RWPE2 (cell line): ENCODE measurements around the gene FGF6.

Experiments
- ATAC-seq: fragments of 200-7000 bp; cut with Tn5 transposase; 3 replicates; pipeline ENCODE4 v1.9.1; 2021; ENCODE audit warnings: low read depth
- DNase-seq: peaks from one replicate; pipeline ENCODE4 v3.0.0-alpha.2; 2020; ENCODE audit warnings: low spot score
- H3K27ac ChIP-seq: fragments of 450-650 bp; 2 replicates; pipeline ENCODE4 v1.5.1; 2017; ENCODE audit warnings: mild to moderate bottlenecking; ENCODE audit not compliant: poor library complexity, severe bottlenecking
- H3K27me3 ChIP-seq: fragments of 250-450 bp; sonication (Bioruptor Pico); 2 replicates; pipeline ENCODE4 v1.5.1; 2021; ENCODE audit warnings: mild to moderate bottlenecking, moderate library complexity; ENCODE audit not compliant: insufficient read depth, poor library complexity, severe bottlenecking
- H3K36me3 ChIP-seq: fragments of 250-450 bp; sonication (Bioruptor Pico); 2 replicates; pipeline ENCODE4 v1.5.1; 2020; ENCODE audit warnings: low read depth, mild to moderate bottlenecking, moderate library complexity
- H3K4me1 ChIP-seq: fragments of 250-450 bp; sonication (Bioruptor Pico); 2 replicates; pipeline ENCODE4 v1.5.1; 2021; ENCODE audit warnings: mild to moderate bottlenecking, moderate library complexity; ENCODE audit not compliant: insufficient read depth, poor library complexity, severe bottlenecking
- H3K4me3 ChIP-seq: fragments of 250-450 bp; sonication (Bioruptor Pico); 2 replicates; pipeline ENCODE4 v1.5.1; 2021; ENCODE audit warnings: mild to moderate bottlenecking, moderate library complexity; ENCODE audit not compliant: severe bottlenecking
- H3K9me3 ChIP-seq: fragments of 250-450 bp; sonication (Bioruptor Pico); 2 replicates; pipeline ENCODE4 v1.5.1; 2021; ENCODE audit warnings: mild to moderate bottlenecking, moderate library complexity; ENCODE audit not compliant: severe bottlenecking
- TF ChIP-seq, protein P1 (sequence below): fragments of 450-650 bp; IDR thresholded peaks from one replicate; pipeline ENCODE4 v1.5.1; 2017; ENCODE audit warnings: mild to moderate bottlenecking, moderate library complexity; ENCODE audit not compliant: poor library complexity, severe bottlenecking

The FGF6 gene

DNA sequence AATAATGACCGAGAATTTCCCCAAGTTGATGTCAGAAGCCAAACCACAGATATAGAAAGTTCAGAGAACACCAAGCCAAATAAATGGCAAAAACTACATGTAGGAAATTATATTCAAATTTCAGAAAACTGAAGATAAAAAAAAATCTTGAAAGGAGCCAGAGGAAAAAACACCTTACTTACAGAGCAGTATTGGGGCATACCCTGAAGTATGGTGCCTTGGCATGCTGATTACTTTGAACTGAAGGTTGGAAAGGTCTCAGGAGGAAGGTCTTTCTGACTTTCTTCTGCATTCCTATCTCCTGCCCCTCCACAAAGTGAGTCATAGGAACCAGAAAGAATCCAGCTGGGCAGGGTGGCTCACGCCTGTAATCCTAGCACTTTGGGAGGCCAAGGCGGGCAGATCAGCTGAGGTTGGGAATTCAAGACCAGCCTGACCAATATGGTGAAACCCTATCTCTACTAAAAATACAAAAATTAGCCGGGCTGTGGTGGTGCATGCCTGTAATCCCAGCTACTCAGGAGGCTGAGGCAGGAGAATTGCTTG is 8.8 kb upstream of the FGF6 start:
- TF ChIP-seq, protein P1, sequence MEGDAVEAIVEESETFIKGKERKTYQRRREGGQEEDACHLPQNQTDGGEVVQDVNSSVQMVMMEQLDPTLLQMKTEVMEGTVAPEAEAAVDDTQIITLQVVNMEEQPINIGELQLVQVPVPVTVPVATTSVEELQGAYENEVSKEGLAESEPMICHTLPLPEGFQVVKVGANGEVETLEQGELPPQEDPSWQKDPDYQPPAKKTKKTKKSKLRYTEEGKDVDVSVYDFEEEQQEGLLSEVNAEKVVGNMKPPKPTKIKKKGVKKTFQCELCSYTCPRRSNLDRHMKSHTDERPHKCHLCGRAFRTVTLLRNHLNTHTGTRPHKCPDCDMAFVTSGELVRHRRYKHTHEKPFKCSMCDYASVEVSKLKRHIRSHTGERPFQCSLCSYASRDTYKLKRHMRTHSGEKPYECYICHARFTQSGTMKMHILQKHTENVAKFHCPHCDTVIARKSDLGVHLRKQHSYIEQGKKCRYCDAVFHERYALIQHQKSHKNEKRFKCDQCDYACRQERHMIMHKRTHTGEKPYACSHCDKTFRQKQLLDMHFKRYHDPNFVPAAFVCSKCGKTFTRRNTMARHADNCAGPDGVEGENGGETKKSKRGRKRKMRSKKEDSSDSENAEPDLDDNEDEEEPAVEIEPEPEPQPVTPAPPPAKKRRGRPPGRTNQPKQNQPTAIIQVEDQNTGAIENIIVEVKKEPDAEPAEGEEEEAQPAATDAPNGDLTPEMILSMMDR: no peak
- ATAC-seq: no peak
- H3K9me3 ChIP-seq: no peaks in the 10 kb centered on the region
- no peaks in the 10 kb centered on the region for H3K4me1 ChIP-seq
- no peak overlapping the region for H3K27ac ChIP-seq
- DNase-seq: no peak
- no peaks in the 10 kb centered on the region for H3K36me3 ChIP-seq
- no peak overlapping the region for H3K4me3 ChIP-seq
- no peaks in the 10 kb centered on the region for H3K27me3 ChIP-seq

DNA sequence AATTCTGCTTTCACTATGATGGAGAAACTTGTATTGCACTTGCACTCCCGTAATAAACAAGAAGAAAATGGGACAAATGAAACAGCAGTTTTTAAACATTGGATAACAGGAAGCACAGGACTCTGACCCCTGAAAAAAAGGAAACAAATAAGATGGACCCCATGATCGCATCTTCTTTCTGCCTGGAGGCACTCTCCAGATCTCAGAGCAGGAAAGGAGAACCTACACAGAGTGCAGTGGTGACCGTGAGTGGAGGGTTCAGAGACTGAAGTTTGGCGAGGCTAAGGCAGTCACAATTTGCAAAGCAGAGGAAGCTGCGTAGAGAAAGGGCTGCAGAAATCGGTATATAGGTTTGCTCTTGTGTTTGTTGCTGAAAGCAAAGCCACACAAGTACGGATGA is 6.1 kb upstream of the FGF6 start:
- Histone ChIP-seq H3K9me3 (no peaks in the 10 kb centered on the region), H3K4me3 (no peak overlapping the region), H3K36me3 (no peaks in the 10 kb centered on the region), H3K4me1 (no peaks in the 10 kb centered on the region), H3K27me3 (no peaks in the 10 kb centered on the region), H3K27ac (no peak overlapping the region)
- ATAC-seq (no peak), DNase-seq (no peak)
- TF ChIP-seq, protein P1: no peak

DNA sequence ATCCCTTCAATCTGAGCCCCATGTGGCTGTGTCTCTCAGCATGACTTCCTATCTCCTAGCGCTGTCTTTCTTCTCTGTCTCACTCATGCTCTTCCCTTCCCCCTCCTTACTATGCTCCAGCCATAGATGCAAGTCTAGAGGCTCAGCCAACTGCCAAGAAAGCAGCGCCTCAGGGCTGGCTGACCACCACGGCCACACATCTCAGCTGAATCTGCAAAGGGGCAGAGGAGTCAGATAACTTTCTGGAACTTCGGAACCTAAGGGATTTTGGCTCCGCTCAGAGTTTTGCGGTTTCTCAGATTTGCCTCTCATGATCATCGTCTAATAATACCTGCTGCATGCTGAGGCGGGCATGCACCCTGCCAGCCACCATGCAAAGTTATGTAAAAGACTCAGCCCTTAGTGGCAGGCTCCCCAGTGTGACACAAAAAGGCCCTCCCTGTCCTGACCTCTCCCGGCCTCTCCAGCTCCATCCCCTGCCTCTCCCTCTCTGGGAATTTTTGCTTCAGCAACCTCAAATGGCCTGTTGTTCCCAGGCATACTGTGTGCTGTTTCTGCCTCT is 5.0 kb upstream of the FGF6 start:
- Histone ChIP-seq H3K4me1 (no peaks in the 10 kb centered on the region), H3K27ac (no peak overlapping the region), H3K4me3 (no peak overlapping the region), H3K9me3 (no peaks in the 10 kb centered on the region), H3K27me3 (no peaks in the 10 kb centered on the region), H3K36me3 (no peaks in the 10 kb centered on the region)
- no peak for ATAC-seq
- TF ChIP-seq, protein P1: no peak
- DNase-seq: no peak

DNA sequence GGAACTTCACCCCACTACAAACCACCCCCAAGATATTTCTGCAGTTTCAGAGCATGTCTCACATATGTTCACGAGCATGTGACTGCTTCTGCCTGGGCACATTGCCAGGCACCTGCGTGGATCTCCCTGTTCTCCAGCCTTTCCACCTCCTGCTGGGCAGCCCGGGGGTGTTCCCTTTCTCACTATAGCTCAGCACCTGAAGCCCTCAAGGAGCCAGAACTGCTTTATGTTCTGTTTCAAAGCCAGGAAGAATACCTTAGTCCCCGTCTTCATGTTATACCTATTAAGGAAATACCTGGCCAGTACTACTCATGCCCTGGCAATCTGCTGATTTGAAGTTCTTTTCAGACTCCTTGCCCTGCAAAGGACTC is 4.2 kb upstream of the FGF6 start:
- TF ChIP-seq, protein P1: no peak
- Histone ChIP-seq H3K4me3 (no peak overlapping the region), H3K9me3 (no peaks in the 10 kb centered on the region), H3K27me3 (no peaks in the 10 kb centered on the region), H3K36me3 (no peaks in the 10 kb centered on the region), H3K27ac (no peak overlapping the region), H3K4me1 (no peaks in the 10 kb centered on the region)
- DNase-seq: no peak
- peak; percentile 21; the same call in 1 of the 3 replicates for ATAC-seq
